Activated T-cell treated with anti-CD3 and anti-CD28 coated beads for 24 hours (primary cell): ENCODE data around the gene PRDM15.

Experiments used
- DNase-seq: peaks from one replicate; pipeline ENCODE4 v3.0.0-alpha.2; 2020; ENCODE audit warnings: low read depth

Gene PRDM15

DNA sequence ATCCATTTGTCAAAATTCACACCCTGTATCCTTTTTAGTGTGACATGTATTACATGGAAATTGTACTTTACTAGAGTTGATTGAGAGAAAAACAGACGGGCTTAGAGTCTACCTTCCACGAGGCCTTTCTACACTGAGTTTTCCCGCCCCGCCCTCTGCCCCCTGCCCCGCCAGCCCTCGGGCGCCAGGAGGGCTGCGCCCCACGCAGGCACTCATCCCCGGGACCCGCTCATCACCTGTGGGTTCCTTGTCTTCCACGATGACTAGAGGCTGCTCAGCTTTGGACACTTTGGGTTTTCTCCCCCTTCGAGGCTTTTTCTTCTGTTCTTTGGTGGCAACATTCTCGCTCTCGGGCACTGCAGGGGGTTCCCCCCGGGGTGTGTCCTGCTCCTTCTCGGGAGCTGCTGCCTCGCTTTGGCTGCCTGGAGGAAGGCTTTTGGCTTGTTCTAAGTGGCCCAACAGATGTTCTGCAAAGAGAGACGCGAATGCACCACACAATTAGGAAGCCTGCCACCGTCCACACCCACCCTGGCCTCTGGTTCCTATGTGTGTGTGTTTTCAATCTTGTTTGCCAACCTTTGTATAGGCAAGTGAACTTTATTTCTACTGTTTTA lies 39.6 kb downstream of the PRDM15 start:
- DNase-seq: no peak

DNA sequence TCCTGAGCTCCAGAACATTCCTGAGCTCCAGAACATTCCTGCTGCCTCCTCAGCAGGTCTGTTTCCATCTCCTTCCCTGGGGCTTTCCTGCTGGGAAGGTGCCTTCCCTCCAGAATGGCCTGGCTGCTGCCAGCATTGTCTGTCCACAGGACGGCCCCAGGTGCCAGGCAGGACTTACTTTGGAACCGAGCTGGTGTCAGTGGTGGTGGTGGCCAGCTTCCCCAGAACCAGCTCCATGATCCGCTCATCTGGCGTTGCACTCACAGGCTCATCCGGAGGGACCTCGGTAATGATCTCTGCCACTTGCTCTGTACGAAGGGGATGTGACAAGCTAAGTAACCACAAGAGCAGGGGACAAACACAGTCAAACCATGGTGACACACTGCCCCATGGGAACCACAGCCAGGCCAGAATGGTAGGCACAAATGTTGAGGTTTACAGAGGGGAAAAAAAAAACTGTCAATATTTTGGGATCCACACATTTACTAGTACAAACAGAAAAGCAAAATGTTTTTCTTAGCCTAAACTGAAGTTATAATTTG lies 41.3 kb downstream of the PRDM15 start:
- no peak for DNase-seq

DNA sequence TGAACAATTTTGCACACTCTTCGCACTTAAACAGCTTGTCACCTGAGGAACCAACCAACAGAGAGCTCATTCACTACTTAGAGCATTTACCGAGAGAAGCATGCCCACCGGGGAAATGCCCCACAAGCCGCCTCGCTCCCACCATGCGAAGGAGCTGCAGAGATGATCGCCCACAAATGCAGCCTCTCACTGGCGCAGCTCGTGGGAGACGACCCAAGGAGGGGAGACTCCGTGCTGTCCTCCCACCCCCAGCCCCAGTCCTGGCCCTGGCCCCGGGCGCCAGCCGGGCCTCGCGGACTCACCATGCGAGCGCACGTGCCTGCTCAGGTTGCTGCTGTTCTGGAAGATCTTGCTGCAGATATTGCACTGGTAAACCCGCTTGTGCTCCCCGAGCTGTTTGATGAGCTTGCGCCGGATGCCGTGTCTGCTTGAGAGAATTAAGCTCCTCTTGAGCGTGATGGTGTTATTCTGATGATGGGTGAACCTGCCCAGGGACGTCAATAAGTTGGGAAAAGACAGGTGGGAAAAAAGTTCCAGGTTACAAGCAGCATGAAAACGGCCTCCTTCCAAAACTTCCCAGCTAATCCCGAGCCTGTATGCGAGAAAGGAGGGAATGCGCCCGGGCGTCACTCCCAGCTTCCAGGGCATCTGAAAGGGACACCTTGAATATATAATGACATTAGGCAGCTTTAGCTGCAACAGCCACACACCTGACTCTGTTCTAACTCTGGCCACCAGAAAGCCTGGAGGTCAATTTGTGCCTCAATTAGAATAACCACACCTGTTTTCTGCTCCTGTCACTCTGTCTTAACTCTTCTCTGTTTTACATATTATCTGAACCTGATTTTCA lies 42.8 kb downstream of the PRDM15 start:
- DNase-seq: no peak

DNA sequence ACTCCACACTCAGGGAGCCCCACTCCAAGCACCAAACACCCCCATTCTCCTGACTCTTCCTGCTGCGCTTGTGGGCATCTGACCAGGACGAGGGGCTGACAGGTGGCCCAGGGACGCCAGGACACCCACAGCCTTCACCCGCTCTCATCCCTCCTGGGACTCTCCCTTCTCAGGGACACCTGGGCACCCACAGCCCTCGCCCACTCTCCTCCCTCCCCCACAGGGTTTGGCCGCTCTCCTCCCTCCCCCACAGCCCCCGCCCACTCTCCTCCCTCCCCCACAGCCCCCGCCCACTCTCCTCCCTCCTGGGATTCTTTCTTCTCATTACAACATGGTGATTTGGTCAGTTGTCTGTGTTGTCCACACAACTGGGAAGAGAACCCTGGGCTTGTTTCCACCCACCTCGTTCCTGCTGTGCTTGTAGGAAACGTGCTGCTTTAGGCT lies 43.4 kb downstream of the PRDM15 start:
- DNase-seq: no peak

DNA sequence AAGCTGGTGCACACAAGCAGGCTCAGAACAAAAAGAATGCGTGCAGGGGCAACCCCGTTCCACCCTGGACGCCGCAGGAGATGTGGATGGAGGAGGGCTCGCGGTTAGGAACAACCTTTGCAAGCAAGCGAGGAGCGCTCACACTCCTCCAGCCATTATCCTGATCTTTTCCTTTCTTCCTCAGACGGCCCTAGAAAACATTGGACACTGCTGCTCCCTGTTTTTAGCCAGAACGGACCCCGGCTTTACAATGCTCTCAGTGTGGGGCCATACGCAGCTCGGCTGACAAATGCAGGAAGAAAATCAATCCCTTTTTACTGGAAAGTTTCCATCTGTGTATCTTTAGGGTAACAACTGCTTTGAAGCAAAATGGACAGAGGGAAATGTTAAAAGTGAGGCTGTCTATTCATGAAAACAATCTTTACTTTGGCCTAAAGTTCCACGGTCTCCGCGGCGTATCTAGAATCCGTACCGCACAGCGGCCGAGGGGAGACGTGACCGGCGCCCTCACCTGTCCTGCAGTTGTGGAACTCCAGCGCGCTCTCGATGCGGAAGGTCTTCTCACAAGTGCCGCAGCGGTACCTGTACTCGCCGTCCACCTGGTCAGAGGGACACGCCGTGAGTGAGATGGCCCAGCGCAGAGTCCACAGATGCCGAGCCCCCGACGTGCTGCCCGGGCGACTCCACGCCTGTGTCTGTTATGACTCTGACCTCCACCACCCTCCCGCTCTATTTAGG lies 44.0 kb downstream of the PRDM15 start:
- no peak for DNase-seq

DNA sequence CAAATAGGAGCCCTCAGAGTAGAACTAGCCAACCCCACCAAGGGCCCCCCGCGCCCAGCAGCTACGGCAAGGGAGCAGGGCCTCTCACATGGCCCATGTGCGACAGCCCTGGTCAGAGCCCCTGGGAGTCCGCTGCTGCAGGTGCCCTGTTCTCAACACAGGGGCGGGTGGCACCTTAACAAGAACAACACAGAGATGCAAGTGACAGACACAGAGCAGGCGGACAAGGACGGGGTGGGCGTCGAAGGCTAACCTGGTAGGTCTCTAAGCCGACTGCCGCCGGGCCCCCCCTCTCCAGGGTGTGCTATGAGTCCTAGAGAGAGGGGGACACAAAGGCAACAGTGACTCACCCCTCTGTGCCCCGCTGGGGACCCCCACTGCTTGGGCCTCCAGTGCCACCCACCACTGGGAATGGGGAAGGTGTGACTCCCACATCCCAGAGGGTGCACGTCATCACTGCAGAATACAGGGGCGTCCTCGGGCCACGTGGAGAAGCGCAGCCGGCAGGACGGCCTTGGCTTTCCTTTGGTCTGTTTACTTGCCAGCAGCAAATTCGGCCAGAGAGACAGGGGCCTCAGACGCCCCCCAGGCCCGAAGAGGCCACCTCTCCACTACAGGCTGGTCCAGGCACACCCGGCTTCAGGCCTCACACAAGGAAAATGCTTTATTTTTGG lies 44.8 kb downstream of the PRDM15 start:
- DNase-seq: no peak

DNA sequence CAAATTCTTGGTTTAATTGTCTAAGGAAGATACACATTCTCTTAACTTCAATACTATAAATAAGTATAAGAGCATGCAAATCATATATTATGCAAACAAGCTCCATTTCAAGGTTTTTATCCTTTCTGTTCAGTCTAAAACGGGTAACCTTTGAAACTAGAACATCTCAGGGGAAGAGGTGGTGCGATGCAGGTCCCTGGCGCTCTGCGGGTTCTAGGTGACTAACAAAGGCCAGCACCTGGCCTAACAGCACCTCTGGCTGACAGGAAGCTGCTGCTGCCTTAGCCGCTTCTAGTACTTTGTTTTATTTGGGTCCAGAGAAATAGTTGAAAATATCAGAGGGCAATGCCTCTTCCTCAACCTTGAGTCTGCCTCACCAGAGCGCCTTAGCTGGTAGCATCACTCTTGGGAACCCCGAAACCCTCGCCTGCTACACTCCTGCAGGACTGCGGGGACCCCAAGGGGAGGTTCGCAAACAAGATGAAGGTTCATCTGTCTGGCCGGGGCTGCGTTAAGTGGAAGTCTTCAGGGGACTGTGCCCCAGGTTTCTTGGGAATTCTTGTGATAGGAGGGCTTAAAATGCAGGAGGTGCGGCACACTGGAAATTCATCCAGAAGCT lies 45.5 kb downstream of the PRDM15 start:
- DNase-seq: no peak

DNA sequence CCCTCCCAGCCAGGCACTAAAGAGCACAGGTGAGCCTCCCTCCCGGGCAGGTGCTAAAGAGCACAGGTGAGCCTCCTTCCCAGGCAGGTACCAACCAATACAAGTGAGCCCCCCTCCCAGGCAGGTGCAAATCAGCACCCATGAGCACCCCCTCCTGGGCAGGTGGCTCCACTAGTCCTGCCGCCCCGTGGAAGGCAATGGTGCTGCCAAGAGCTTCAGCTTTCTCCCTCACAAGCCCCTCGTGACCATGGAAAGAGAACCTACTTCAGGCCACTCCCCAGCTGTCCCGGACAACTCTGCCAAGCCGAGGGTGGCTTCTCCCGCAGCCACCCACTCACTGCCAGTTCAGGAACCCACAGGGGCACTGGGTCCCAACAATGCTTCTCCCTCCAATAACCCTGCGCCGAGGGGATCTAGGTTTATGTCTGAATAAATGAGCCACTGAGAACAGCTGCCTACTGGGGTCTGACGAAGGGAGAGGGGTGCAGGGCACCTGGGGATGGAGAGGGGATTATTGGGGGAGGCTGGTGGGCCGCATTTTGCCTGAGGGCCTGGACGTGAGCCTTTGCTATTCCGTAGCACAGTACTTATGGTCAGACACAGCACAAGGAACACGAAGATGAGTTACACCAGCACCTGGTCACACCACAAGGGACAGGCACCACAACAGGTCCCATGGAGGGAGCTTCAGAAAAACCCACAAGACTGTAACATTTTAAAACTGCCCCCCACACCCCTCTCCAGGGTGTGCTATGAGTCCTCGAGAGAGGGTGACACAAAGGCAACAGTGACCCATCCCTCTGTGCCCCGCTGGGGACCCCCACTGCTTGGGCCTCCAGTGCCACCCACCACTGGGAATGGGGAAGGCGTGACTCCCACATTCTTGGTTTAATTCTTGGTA lies 46.3 kb downstream of the PRDM15 start:
- DNase-seq: no peak

DNA sequence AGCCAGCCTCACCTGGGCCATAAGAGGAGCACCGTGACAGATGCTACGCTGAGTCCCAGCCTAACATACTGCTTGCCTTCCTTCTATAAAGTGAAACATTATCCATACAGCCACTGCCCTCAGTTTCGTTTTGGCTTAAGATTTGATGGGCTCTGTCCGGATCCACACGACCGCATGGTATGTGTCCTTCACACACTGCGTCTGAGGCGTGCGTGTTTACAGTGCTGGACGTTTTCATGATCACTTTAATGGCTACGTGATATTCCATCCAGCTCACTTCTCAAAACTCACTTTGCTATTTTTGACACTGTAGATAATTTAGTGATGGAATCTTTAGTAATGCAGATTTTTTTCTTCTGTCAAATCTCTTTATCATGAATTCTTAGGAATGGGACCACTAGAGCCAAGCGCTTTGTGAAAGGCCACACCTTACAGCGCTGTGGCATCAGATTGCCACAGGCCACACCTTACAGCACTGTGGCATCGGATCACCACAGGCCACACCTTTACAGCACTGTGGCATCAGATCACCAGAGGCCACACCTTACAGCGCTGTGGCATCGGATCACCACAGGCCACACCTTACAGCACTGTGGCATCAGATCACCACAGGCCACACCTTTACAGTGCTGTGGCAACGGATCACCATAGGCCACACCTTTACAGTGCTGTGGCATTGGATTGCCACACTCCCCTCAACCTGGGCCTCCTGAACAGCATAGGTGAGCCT lies 47.1 kb downstream of the PRDM15 start:
- DNase-seq: no peak

DNA sequence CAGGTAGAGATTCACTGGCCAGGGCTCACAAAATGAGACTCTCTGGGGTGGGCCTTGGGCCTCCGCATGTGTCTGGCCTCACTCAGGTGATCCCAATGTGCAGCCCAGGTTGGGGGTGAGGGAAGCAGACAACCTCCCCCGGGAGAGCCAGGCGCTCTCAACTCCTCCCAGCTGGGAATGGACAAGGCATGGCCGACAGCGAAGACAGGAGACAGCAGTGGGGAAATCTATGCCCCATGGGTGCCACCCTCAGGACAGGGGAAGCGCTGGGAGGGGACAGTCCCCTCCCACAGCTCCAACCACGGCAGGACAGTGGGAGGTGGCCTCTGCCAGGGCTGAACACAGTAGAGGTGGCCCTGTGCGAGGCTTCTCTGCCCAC lies 47.7 kb downstream of the PRDM15 start:
- DNase-seq: no peak

DNA sequence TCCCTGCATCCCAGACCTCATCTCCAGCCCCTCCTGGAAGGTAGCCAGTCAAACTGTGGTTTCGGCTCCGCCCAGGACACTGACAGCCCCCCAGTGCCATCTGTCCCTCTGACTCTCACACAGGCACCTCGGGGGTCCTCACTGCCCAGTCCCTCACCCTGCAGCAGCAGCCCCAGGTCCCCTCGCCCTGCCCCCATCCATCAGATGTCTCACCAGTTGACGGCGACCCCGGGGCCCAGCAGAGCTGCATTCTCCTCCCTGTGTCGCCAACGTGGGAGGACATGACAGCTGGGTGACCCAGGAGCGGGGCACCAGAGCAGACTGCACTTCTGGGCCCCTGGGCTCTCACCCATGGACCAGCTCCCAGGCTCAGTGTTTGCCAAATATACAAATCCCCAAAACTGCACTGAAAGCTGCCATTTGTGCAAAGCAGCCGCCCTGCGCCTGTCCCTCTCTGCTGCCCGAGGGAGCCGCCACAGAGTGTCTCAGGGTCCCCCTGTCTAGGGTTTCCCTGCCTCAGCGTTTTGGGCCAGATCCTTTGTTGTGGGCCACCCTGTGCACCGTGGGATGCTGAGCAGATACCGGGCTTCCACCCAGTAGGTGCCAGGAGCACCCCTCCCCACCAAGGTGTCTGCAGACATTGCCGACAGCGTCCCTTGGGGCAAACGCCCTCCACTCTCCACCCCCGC lies 48.2 kb downstream of the PRDM15 start:
- no peak for DNase-seq

DNA sequence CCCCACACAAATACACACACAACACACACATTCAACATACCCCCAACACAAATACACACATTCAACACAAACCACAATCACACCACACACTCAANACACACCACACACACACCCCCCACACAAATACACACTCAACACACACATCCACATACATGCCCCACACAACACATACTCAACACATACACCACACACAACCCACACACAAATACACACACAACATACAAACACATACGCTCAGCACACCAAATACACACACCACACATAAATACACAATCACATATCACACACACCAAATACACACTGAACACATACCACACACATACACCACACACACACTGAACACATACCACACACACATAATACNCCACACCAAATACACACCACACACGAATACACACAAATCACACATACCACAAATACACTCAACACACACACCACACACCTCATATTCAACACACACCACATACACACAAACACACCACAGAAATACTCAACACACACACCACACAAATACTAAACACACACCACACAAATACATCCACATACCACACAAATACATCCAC lies 48.9 kb downstream of the PRDM15 start:
- DNase-seq: no peak

DNA sequence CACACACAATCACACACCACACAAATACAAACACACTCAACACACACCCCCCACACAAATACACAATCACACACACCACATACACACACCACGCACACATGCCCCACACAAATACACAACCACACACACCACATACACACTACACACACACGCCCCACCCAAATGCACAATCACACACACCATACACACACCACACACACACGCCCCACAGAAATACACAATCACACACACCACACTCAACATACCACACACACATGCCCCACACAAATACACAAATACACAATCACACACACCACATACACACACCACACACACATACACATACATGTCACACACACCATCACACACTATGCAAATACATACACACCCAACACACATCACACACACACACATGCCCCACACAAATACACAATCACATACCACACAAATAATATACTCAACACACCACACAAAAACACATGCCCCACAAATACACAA lies 50.2 kb downstream of the PRDM15 start:
- no peak for DNase-seq

DNA sequence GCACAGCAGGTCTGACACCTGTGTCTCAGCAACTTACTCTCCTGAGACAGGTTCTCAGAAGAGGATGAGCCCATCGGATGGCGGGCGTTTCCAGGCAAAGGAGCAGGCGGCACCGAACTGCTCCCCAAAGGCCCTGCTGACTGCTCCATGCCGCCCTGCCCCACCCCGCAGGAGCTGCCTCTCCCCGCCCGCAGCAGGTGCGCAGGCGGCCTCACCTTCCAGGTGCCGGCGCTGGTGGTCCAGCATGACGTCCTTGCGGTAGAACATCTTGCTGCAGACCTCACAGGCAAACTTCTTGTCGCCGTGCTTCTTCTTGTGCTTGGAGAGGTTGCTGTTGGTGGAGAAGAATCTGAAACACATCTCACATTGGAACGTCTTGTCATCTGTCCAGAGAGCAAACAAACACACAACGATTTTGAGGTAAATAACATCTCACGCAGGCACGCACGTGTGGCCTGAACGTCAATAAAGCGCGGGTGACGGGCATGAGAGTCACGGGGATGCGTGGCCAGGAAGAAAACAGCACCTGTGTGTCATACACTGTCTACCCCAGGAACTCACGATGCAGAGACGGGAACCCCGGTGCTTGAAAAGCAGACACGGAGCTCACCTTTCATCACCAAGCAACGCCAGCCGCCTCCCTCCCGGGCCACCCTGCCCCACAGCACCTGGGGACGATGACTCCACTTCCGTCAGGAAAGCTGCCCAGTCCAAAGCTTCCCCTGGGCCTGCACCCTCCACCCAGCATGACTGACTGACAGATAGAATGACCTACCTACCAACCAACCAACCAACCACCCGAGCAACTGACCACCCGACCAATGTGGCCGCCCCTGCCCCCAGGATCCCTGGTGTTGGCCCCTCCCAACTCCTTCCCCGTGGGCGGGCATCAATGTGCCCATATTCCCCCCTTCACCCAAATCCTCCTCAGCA lies 50.9 kb downstream of the PRDM15 start:
- DNase-seq: no peak

DNA sequence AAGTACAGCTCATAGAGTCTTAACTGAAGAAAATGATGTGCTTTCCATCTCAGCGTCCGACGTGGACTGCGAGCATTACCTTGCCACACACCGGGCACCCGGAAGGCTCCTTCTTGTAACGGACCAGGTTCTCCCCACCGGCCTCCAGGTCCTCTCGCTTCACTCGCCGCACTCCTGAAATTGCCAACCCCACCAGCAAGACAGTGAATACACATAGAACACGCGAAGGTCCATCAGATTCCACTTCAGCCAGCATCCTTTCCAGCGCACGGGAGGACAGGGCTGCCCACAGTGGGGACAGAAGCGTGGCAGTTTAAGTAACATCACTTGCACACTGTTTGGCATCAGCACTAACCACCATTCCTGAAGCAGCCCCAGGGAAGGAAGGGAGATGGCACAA lies 53.3 kb downstream of the PRDM15 start:
- DNase-seq: no peak

DNA sequence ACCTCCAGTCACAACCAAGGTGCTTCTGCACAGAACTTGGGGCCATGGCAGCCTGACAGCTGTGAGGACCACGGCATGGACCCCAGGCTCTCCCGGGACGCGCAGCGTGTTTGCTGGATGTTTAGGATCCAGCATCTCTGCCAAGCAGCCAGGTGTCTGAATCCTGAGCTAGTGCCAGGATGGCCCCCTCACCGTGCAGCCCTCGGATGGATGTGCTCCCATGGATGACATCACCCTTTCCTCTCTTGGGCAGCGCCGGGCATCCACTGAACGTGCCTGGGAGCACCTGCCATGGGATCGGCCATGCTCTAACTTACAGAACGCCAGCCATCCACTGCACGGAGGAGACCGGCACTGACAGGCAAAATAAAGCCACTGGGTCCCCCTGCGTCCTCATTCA lies 53.9 kb downstream of the PRDM15 start:
- DNase-seq: no peak

DNA sequence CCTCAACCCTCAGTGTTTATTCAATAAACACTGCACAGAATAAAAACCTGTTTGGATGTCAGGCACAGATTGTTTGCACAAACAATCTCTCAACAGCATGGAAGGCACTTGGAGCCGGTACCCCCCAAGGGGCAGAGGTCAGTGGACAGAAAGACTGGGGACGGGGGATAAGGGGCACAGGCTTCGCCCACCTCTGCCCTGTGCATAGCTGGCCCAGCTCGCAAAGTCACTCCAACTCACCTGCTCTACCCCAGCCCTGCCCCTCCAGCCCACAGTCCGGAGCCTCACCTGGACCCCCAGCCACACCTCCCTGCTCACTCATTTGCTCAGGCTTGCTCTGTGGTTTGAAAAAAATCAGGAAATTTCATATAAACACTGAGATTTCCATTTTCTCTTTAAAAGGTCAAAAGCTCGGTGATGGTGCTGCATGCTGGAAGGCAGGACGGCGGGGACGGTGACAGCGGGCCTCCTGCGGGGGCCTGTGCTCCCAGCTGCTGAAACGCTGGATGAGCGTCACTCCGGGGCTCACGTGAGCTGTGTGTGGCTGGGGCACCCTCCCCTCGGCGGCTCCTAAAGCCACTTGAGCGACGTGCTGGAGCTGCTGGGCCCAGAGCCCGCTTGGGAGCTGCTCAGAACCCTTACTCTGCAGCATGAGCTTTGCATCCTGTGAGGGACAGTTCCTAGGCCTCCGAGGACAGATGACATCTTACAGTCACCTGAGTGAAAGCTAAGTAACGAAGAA lies 54.5 kb downstream of the PRDM15 start:
- no peak for DNase-seq
